Left ventricle myocardium superior (tissue), 1 donor: ENCODE measurements around the gene SHMT2. TPM values are rescaled to one million over a fixed set of nuclear protein-coding genes. Genes with fewer than 3 reads are reported as not detected.

Experiments
- ATAC-seq: fragments of 200-7000 bp; cut with Tn5 transposase; one replicate; pipeline ENCODE4 v1.9.1; 2020; ENCODE audit warnings: mild to moderate bottlenecking, moderate library complexity
- DNase-seq: peaks from one replicate; pipeline ENCODE4 v3.0.0-alpha.2; 2020
- intact Hi-C: fragments of 100-400 bp; cut with micrococcal nuclease; formaldehyde crosslinking; loops from one replicate; pipeline ENCODE4 v1.11.0; 2022
- total RNA-seq: library from RNA; stranded (reverse); fragmentation: NEBNext Ultra II Directional; extraction: Animal tissue kit (Norgen Biotek cat#: 25700); gene quantifications from one replicate; pipeline ENCODE4 v1.2.1, GENCODE V29; 2021
- donor health status: DM: no; HTN: yes; CAD: no; lungs with severe emphysema.

The SHMT2 gene
- total RNA-seq, 1 donor from 2014 or later = 33.4 TPM

DNA sequence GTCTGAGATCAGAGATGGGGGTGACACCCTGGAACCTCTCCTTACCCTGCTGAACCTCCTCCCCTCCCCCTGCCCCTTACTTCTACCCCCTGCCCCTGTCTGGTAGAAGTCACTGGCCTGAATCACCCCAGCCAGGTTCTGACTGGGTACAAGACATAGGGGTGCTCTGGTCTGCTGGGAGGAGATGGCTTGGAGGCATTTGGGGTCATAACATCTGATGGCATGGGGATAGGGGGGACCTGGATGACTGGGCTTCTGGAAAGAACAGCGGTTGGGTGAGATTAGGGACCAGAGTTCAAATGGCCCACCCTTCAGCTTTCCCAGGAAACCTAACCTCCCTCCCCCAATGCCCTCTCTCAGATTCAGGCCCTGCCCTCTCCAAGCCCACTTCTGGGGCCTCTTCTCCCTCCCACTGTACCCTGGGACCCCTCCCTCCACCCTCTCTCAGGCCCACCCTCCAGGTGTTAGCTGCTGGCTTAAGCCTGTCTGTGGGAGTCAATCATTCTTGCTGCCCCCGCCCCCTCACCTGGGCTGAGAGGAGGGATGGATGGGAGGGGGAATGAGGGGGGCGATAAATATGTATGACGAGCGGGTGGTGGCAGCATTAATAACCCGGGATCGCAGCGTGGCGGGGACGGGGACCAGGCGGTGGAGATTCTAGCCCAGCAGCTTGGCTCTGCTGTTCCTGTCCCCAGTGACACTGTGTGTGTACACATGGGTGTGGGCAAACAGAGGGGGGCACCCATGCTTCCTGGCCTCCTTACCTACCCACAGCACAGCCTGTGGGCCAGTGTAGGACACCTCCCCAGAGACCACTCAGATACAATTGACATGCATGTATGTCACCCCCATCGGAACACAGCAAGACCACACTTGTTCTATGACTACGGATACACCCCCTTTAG, 7.0 kb upstream of the SHMT2 start:
- intact Hi-C loops = no loop called here
- no peak for DNase-seq
- no peak for ATAC-seq

DNA sequence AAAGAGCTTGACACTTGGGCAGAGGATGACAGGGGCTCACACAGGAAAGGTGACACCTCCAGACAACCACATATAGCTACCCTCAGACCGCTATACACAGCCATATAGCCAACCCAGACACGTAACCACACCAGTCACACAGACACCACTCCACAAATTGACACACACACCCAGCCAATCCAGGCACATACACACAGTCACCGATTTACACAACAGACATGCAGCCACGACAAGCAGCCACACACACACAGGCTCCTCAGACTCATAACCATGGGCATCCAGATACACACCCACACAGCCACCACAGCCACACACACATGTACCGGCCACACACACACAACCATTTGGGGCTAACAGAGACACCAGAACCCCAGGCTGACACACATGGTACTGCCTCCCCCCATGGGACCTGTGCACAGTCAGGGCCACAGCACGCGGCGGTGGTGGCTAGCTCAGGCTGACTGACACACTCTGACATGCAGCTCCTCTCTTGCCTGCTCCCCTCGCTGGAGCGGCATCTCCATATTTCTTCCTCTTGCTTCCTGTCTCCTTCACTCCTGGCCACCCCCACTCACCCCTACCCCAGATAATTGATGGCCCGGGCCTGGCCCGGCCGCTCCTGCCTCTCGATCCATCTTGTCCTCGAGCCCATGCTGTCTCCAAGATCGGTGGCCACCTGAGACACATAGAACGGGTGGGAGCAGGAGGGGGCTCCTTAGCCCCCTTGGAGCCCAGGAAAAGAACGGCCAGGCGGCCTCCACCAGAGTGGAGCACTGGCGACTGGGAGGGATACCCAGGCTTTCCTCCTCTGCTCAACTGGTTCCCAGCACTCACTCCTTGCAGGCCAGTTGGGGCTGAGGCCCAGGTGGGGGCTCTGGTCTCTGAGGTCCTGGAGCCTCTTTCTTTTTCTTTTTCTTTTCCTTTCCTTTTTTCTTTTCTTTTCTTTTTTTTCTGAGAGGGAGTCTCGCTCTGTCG, 6.0 kb upstream of the SHMT2 start:
- intact Hi-C loops = no loop called here
- DNase-seq (no peak), ATAC-seq (no peak)

DNA sequence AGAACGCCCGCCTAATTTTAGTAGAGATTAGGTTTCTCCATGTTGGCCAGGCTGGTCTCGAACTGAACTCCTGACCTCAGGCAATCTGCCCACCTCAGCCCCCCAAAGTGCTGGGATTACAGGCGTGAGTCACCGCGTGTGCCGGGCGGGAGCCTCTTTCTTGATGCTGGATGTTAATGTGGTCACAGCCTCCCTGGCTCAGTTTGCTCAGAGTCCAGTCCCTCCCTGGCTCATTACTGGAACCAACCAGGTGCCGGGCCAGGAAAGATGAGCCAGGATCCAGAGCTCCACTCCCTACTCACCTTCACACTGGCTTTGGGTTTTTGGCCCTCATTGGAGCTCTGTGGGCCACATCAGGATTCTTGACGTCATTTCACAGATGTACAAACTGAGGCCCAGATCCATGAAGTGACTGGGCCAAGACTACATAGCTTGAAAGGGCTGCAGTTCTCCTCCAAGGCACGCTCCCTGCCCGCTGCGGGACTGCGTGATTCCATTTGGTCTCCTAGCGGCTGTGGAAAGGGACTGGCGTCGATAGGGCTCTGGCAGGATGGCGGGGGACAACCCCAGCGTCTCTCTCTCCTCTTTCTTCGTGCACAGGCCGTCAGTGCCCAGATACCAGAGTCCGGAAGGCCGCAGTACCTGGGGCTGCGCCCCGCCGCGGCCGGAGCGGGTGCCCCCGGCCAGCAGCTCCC, 5.1 kb upstream of the SHMT2 start:
- DNase-seq (no peak), ATAC-seq (no peak)
- intact Hi-C loops = no loop called here

DNA sequence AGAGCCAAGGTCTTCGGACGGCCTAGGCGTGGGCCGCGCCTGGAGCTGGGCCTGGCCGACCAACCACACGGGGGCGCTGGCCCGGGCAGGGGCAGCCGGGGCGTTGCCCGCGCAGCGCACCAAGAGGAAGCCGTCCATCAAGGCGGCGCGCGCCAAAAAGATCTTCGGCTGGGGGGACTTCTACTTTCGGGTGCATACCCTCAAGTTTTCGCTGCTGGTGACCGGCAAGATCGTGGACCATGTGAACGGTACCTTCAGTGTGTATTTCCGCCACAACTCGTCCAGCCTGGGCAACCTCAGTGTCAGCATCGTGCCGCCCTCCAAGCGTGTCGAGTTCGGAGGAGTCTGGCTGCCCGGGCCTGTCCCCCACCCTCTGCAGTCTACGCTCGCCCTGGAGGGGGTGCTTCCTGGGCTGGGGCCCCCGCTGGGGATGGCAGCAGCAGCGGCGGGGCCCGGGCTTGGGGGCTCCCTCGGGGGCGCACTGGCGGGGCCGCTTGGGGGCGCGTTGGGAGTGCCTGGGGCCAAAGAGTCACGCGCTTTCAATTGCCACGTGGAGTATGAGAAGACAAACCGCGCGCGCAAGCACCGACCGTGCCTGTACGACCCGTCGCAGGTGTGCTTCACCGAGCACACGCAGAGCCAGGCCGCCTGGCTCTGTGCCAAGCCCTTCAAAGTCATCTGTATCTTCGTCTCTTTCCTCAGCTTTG, 4.4 kb upstream of the SHMT2 start:
- intact Hi-C loops = no loop called here
- peak; percentile 75 for DNase-seq

DNA sequence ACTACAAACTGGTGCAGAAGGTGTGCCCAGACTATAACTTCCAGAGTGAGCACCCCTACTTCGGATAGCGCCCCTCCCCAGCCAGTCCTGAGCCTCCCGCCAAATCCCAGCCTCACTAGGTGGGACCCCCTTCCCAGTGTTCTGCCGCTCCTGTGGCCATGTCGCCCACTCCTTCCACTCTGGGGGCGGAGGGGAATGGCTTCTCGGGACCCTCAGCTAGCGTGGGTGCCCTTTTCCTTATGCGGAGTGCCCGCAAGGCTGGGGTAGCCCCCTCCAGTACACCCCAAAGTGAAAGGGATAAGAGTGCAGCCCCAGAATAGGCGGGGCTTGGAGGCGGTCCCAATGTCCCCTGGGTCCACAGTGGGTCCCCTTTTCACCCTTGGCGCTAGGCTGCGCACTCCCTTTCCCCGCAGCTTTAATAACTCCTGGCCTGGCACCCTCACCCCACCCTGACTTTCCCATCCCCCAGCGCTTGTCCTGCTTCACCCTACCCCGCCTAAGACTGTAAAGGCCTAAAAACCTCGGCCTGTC, 3.8 kb upstream of the SHMT2 start:
- ATAC-seq = no peak
- intact Hi-C loops = no loop called here
- no peak for DNase-seq

More for the DNA sequence above, 4.4 kb upstream of the SHMT2 start:
- peak; percentile 40 for ATAC-seq

DNA sequence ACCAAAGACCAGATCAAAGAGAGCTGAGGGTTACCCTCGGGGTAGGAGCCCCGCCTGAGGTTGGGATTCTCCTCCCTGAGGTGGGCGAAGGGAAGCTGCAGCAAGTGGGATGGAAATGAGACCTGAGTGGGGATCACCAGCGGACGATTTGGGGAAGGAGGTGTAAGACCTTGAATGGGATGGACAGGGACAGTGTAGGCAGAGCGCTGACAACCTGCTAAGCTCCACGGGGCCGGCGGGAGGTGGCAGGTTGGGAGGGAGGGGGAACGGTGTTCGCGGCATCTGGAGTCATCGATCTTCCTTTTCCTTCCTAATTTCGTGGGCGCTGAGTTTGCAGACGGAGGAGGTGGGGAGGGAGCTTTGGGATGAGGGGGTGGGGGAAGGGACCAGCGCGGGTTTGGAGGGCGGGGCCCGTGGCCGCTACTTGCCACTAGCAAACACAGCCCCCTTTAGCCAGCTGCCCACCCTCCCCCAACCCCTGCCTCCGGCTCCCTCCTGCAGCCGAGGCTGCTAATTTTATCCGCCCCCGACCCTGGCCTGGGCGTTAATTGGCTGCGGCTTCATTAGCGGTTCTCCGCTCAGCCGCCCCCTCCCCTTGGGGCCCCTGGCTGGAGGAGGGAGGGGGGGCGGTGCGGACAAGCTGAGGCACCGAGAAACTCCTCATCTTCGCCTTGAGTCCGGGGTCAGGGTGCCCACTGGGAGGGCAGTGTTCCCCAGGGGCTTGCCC, 2.8 kb upstream of the SHMT2 start:
- ATAC-seq (no peak), DNase-seq (no peak)
- intact Hi-C loops = no loop called here

DNA sequence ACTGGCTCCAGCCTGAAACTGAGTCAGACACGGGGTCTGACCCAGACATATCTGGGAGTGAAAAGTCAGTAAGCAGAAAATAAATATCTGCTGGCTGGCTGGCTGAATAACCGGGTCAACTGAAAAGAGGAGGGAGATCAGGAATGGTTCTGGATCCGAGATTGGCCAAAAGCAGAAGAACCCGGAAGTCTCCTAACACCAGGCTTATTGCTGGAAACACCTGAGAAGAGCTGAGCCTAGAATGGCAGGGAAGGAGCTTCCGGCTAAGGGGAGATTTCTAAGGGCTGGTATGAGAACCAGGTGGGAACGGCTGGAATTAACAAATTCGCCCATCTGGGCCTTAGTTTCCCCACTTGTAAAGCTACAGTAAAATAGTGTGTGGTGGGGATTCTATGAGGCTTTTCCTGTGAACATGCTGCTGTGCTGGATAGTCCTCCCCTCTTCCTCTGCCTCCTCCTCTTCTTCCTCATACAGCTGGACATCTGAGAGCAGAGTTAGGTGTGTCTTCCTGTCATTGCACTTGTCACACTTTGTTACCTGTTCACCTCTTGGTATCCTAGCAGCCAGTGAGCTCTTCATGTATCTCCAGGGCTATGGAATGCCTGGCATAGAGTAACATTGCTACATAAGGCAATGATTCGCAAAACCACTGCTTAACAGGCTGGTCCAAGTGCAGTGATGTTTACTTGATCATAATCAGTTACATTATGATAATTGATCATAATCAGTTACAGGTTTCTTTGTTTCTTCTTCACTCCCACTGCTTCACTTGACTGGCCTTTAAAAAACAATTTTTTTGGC, 2.0 kb upstream of the SHMT2 start:
- ATAC-seq (no peak), DNase-seq (no peak)
- intact Hi-C loops = no loop called here

DNA sequence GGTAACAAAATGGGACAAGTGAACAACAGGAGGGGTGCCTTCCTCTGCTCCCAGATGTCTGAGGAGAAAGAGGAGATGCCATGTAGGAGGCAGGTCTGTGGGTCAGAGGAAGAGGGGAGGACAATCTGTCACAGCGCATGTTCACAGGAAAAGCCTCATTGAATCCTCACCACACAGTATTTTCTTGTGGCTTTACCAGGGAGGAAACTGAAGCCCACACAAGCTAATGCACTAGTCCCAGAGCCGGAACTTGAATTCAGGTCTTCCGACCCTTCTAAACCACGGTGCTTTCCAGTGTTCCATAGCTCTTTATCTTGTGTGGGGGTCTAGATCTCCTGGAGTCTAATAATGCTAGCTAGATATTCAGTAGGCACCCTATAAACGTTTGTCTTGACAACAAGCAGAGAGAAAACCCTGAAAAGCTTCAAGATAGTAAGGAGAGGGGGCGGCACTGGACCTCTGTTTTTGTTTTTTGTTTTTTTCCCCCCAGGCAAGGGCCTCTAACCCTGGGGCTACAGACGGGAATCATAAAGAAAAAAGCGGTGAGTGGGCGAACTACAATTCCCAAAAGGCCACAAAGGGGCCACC, 371 bp upstream of the SHMT2 start:
- ATAC-seq (no peak), DNase-seq (no peak)

DNA sequence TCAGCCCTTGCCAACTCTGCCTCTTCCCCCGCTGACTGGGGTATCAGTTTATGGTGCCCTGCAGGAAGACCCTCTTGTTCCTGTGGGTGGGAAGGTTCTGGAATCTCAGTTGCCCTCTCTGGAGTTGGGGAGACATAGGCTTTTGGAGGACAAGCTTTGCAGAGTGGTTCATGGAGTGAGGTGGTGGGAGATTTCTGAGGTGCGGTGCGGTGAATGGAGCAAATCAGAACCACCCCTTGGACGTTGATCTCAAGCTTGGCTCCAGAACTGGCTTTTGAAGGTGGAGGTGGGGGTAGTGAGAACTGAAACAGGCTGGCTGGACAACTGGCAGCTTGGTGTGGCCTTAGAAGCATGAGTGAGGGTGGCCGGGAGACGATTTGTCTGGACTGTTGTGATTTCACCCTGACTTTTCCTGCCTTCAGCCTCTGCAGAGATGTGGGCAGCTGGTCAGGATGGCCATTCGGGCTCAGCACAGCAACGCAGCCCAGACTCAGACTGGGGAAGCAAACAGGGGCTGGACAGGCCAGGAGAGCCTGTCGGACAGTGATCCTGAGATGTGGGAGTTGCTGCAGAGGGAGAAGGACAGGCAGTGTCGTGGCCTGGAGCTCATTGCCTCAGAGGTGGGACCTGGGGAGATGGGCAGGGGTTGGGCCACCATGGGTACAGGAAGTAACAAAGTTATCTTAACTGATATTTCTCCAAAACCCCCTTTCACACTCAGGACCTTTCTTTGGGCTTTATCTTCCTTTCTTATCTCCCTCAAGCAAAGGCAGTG, 1.1 kb downstream of the SHMT2 start:
- DNase-seq = peak; percentile 25
- no peak for ATAC-seq
- intact Hi-C loops = no loop called here

More for the DNA sequence above, 371 bp upstream of the SHMT2 start:
- intact Hi-C loops = no loop called here

DNA sequence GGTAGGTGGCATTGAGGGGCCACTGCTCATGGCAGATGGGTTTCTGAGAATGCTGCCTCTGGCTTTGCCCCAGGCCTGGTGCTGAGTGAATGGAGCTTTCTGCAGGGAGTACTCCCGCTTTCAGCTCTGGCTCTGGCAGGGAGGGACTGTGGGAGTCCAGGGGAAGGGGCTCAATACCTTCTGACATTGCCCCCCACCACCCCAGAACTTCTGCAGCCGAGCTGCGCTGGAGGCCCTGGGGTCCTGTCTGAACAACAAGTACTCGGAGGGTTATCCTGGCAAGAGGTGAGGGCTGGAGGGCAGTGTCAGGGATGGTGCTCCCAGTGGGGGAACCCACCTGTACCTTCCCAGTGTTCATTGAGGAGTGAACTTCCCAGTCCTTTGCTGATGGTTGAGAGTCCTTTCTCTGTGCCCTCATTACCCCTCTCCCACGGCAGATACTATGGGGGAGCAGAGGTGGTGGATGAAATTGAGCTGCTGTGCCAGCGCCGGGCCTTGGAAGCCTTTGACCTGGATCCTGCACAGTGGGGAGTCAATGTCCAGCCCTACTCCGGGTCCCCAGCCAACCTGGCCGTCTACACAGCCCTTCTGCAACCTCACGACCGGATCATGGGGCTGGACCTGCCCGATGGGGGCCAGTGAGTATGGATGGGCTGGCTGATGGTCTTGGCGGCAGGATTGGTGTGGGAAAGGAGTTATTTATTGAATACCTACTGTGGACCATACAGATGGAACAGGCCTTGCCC, 1.9 kb downstream of the SHMT2 start:
- intact Hi-C loops = no loop called here
- no peak for DNase-seq

DNA sequence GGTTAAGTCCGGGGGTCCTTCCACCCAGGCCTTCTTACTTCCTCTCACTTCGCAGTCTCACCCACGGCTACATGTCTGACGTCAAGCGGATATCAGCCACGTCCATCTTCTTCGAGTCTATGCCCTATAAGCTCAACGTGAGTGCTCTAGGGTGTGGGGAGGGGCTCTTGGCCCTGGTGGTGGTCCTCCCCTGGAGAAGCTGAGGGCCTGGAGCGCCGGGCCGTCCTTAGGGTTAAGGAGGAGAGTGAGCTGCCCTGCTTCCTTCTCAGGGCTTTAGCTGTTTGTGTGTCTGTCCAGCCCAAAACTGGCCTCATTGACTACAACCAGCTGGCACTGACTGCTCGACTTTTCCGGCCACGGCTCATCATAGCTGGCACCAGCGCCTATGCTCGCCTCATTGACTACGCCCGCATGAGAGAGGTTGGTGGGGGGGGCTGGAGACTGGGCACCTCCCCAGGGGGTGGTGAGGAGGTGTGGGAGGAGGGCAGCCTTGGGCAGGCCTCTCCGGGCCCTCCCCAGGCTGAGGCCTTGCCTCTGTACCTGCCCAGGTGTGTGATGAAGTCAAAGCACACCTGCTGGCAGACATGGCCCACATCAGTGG, 2.7 kb downstream of the SHMT2 start:
- DNase-seq (peak; percentile 26), ATAC-seq (no peak)
- intact Hi-C loops = no loop called here

More for the DNA sequence above, 1.9 kb downstream of the SHMT2 start:
- ATAC-seq = no peak

DNA sequence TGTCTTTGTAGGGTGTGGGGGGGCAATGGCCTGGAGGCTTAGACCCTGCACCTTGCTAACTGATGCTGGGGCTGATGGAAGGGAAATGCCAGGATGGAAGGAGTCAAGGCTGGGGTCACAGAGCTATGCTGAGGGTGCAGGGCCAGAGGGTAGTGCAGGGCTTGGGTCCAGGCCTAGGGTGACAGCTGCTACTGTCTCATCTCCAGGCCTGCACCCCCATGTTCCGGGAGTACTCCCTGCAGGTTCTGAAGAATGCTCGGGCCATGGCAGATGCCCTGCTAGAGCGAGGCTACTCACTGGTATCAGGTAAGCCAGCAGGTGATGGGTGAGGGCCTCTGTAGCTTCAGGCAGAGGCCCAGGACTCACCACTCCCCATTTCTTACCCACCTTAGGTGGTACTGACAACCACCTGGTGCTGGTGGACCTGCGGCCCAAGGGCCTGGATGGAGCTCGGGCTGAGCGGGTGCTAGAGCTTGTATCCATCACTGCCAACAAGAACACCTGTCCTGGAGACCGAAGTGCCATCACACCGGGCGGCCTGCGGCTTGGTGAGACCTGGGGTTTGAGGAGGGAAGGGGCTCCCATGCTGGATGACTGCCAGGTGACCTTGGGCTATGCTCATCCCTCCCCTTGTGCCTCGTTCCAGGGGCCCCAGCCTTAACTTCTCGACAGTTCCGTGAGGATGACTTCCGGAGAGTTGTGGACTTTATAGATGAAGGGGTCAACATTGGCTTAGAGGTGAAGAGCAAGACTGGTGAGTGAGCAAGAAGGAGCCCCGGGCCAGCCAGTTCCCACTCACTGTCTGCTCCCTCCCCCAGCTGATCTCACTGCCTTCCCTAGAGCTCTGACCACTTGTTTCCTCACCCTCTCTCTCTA, 4.1 kb downstream of the SHMT2 start:
- DNase-seq (peak; percentile 31), ATAC-seq (peak; percentile 2)
- intact Hi-C loops = no loop called here

DNA sequence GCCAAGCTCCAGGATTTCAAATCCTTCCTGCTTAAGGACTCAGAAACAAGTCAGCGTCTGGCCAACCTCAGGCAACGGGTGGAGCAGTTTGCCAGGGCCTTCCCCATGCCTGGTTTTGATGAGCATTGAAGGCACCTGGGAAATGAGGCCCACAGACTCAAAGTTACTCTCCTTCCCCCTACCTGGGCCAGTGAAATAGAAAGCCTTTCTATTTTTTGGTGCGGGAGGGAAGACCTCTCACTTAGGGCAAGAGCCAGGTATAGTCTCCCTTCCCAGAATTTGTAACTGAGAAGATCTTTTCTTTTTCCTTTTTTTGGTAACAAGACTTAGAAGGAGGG, 4.7 kb downstream of the SHMT2 start:
- ATAC-seq = no peak
- no peak for DNase-seq
- intact Hi-C loops = no loop called here

DNA sequence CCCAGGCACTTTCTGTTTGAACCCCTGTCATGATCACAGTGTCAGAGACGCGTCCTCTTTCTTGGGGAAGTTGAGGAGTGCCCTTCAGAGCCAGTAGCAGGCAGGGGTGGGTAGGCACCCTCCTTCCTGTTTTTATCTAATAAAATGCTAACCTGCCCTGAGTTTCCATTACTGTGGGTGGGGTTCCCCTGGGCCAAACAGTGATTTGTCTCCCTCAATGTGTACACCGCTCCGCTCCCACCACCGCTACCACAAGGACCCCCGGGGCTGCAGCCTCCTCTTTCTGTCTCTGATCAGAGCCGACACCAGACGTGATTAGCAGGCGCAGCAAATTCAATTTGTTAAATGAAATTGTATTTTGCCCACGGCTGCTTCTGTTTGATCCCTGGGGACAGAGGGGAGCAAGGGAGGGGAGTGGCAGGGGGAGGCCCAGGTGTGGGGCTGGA, 5.1 kb downstream of the SHMT2 start:
- DNase-seq (no peak), ATAC-seq (no peak)
- intact Hi-C loops = no loop called here
